ENCODE results near the gene LRSAM1.

The LRSAM1 gene

GRCh38 chr9:127500862-127501261, 49.6 kb downstream of the LRSAM1 start:
- no peak for DNase-seq

GRCh38 chr9:127501821-127502343, 50.6 kb downstream of the LRSAM1 start:
- no peak for DNase-seq

GRCh38 chr9:127502706-127503378, 51.5 kb downstream of the LRSAM1 start:
- DNase-seq = no peak

DNA sequence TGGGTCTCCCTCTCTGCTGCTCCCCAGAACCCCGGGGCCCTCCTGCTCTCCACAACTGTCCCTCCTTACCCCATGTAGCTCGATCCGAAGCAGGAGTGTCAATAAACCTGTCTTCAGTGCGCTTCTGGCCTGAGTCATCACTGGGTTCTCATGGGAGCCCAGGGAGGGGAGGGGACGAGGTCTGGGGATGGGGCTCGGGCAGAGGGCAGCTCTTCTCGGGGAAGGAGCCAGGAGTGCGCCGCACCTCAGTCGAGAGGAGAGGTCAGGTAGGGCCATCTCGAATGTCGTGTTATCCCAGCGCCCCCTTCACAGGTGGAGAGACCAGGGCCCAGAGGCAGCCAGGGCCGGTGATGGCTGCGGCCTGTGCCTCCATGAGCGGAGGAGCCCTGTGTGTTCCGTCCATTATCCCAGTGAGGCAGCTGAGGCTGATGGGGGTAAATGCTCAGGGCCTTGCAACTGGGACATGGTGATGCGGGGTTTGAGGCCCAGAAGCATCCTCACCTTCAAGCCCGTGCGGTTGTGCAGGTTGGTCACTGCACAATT, 52.1 kb downstream of the LRSAM1 start:
- DNase-seq = no peak

- DNase-seq = peak; percentile 82
These were observed 52.9 kb downstream of the LRSAM1 start for GRCh38 chr9:127503947-127504886.

DNA sequence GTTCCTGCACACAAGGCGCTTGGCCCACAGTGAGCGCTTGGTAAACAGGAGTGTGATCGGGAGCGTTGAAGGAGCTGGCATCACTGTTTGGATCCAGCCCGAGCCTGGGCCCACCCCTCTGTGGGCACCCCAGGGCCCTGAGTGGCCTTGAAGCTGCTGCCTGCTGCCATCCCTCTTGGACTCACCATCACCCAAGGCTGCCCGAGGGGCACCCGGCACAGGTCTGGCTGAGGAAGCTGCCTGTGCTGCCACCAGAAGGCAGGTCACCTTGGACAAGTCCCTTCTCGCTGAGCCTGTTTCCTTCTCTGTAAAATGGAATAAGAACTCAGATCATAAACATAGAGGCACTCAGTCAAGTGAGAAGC, 53.6 kb downstream of the LRSAM1 start:
- no peak for DNase-seq

DNA sequence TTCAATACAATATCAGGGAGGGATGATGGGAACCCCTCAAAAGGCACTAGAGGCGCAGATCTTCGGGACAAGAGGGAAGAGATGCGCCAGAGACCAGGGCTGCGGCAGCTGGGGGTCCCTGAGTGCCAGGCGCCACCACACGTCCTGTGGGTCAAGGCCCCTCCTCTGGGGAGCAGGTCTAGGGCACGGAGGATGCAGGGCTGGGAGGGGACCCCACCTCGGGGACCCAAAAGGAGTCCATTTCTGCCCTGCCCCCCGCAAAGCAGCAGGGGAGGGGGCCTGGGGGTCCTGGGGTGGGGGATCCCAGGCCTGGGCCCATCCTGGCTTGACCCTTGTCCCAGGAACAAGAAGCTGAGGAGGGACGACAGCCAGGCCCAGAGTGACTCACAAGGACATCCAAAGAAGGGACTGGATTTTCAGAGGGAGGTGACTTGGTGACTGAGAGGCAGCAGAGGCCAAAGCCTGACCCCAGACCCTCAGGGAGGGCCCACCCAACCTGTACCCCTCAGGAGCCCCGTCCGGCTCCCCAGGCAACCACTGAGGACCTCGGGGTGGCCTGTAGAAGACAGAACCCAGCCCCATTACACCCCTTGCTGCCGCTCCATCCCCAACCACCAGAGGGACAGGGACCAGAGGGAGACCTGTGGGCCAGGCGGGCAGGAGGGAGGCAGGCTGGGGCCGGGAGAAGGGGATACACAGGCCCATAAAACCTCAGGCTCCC, 54.2 kb downstream of the LRSAM1 start:
- no peak for DNase-seq

GRCh38 chr9:127506117-127506813, 55.0 kb downstream of the LRSAM1 start:
- DNase-seq = no peak

DNA sequence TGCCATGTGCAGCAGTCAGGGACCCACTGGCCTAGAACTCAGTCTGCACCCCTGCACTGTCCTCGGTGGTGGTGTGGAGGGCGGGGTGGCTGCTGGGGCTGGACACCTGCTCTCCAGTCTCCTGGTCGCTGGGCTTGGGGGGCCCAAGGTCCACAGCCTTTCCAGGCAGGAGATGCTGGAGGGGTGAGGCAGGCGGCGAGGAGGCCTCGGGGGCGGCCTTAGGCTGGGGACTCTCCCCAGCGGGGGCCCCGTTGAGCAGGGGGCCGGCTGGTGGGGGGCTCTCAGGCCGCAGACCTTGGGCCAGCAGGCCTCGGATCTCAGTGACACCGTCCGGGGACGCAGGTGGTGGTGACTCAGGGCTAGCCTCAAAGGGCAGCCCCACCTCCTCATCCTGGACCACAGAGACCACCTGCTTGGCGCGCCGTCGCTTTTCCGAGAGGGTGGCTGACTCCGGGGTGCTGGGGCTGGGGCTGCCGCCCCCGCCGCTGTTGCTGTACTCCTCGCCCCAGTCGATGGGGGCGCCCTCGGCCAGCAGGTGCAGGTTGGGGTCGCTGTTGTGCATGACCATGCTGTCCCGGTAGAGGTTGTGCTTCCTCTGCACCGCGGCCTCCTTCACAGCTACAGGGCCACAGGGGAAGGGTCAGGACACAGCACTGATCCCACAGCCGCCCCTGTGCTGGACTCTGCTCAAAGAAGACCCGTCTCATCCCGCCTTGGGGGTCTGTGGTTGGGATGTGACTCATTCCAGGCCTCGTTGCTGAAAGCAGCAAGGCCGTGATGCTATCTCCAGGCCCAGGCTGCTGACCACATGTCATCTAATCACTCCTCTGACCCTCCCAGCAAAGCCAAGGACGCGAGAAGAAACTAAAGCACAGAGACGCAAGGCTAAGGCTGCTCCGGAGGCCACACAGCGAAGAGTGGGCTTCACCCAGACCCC, 55.8 kb downstream of the LRSAM1 start:
- no peak for DNase-seq

- no peak for DNase-seq
These were observed 56.7 kb downstream of the LRSAM1 start for GRCh38 chr9:127507751-127508648.

DNA sequence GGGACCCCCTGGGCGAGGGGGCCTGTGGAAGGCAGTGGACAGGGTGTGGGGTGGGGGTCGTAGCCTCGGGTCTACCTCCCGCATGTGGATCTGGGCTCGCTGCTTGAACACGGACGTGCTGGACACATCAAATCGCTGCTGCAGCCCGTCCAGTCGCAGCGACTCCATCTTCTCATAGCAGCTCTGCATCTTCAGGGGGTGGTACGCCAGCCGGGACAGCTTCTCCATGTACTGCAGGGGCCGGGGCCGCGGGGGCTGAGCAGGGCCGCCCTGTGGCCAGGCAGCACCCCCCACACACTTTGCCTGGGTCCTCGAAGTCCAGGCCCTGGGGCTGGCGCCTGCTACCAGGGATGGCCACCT, 57.6 kb downstream of the LRSAM1 start:
- no peak for DNase-seq

DNA sequence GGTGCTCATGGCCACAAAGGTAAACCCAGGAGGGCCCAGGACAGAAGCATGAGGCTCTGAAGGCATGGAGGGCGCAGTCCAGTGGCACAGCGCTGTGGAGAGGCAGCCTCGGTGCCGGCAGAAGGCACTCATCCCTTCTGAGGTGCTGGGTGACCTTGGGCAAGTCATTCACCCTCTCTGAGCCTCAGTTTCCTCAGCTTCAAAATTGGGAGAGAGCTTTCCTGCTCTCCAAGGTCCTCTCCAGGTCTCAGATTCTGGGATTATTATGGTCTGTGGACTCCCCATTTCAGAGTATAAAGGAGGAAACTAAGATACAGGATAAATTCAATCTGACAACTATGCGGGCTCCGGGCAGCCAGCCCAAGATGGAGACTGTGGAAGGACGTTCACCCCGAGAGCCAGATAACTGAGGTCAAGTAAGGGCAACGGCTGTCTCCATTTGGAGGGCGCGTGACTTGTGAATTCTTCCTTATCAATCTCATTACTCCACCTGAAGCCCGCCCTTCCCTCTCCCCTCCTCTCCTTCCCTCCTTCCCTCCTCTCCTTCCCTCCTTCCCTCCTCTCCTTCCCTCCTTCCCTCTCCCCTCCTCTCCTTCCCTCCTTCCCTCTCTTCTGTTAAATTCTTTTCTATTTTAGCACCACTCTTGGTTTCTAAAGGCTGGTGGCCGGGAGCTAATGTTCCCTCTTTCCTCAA, 58.1 kb downstream of the LRSAM1 start:
- DNase-seq = no peak

DNA sequence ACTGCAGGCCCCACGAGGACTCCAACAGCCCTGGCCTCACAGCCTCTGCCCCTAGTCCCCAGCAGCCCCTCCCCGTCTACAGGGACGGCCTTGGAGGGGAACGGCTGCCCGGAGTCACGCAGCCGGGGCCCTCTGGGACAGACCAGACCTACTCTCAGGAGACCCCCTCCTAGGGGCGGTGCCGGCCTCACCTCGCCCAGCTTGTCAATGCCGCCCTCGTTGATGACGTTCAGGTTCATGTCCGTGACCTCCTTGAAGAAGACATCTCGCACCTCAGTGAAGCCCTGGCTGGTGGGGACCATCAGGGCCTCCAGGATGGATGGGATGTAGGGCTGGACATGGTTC, 58.6 kb downstream of the LRSAM1 start:
- no peak for DNase-seq

DNA sequence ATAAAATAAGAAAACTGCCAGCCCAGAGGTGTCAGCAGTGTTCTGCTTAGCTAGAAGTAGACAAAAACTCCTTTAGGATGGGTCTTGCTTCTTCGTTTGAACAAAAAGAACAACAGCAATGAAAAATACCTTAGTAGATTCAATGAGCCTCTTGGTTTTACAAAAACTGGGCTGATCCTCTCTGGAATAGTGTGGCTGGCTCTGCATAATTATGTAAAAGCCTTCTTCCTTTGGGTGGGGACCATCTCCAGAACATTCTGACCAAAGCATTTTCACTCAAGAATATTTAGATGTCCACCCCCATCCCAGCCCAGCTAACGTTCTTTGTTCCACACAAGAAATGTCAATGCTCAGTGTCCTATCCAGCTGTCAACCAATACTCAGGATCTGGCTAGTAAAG, 63.2 kb downstream of the LRSAM1 start:
- DNase-seq = no peak

DNA sequence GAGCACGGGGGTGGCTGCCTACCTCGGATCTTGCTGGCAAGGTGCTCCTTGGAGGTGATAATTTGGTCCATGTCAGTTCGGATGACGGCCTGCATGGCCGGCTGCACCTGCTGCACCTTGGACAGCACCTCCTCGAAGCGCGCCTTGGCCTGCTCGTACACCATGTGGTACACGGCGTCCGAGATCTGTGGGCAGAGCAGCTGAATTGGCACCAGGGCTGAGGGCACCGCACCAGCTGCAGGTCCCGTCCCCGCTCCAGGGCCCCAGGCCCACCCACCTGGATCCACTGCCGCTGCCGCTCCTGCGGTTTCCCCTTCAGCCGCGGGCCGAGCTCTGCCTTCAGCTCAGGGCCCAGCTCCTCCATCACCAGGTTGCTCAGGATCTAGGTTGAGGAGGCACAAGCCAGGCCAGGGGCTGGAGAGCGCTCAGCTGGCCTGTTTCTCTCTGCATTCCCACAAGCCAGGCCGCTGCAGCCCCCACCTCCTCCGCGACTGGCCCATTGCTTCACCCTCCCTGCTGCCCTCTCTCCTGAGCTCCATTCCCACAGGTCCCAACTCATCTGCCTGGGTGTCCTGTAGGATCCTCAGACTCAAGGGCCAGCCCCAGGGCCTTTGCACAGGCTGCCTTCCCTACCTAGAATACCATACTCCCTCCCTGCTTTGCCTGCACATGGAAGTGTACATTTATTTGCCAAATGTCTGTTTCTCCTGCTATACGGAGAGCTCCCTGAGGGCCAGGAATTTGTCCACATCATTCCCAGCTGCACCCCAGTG, 65.7 kb downstream of the LRSAM1 start:
- DNase-seq = no peak

GRCh38 chr9:127517620-127518019, 66.3 kb downstream of the LRSAM1 start:
- no peak for DNase-seq

- DNase-seq = no peak
These were observed 67.0 kb downstream of the LRSAM1 start for GRCh38 chr9:127518091-127518856.
